HG03196 (cell line): ENCODE data around the gene MEX3A.
"Not testable (repeated sequence)": the region's sequence is repeated elsewhere in the genome, so short reads cannot be mapped to it uniquely, and the experiment has no call there.

Experiments
- ATAC-seq: cut with Tn5 transposase; IDR thresholded peaks from one replicate; pipeline ENCODE4 v1.9.1; 2021; ENCODE audit not compliant: unreplicated experiment

MEX3A gene

DNA sequence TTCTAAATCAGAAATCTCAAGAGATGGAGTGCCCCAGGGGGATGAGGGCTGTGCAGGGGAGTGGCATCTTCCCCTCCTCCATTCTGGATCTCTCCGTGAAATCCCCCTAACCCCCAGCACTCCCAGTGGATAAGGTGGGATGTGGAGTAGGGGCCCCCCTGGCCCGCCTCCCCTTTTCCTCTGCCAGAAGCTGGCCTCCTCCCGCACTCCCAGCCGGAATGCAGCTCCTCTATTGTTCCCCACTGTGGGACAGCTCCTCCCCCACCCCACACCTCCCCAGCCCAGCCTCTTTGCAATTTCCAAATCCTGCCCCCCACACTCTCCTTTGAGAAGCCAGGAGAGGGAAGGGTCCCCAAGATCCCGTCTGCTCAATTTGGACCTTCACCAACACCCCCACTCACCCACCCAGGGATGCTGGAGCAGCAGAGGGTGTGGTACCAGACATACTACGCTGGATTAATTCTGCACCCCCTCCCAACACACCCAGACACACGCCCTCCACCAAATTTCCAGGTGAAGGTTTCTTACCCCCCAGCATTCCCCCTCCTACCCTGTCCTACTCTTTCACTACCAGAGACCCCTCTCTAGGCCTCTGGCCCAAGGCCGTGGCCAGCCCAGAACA, 1.9 kb downstream of the MEX3A start:
- ATAC-seq, result no peak

DNA sequence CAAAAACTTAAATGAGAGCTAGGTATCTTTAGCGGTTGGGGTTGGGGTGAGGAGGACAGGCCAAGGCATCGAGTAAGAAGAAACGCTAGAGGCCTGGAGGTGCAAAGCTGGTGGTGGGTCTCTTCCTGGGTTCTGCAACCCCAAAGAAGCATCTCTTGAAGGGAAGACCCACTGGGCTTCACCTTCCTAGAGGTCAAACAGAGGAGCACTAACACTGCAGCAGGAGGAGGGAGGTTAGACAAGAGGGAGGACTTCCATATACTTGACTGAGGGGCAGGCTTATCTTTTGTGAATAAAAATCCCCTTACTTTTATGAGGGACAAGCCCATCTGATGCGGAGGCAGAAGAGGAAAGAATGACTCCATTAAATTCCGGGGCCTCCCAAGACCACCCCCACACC, 2.5 kb downstream of the MEX3A start:
- no peak for ATAC-seq

DNA sequence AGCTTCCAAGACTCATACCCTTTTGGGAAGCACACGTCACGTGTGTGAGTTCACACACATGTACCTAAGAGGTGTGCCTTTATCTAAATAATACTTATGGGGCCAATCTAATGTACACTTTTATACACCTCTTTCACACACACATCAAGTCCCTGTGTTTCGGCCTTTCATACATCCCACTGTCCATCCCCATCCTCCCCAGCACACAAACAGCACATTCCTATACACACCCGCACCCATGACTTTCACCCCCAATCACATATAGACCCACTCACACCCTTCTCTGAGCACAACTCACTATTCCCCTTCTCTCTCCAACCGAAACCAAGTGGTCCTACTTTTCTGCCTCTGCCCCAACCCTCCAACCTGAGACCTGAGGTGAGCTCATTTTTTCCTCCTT, 3.5 kb downstream of the MEX3A start:
- no peak for ATAC-seq

DNA sequence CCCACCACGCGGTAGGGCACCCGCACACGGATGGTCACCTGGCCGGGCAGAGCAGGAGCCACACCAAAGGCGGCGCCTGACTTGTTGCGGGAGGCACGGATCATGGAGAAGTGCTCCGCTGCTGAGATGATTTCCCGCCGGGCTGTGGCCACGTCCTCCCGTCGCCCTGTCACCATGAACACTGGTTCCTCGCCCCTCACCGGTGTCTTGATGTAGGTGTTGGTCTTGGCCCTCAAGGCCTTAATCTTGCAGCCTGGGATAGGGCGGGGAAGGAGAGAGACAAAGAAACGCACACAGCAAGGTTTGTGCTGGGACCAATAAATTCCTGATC, 4.9 kb downstream of the MEX3A start:
- no peak for ATAC-seq

DNA sequence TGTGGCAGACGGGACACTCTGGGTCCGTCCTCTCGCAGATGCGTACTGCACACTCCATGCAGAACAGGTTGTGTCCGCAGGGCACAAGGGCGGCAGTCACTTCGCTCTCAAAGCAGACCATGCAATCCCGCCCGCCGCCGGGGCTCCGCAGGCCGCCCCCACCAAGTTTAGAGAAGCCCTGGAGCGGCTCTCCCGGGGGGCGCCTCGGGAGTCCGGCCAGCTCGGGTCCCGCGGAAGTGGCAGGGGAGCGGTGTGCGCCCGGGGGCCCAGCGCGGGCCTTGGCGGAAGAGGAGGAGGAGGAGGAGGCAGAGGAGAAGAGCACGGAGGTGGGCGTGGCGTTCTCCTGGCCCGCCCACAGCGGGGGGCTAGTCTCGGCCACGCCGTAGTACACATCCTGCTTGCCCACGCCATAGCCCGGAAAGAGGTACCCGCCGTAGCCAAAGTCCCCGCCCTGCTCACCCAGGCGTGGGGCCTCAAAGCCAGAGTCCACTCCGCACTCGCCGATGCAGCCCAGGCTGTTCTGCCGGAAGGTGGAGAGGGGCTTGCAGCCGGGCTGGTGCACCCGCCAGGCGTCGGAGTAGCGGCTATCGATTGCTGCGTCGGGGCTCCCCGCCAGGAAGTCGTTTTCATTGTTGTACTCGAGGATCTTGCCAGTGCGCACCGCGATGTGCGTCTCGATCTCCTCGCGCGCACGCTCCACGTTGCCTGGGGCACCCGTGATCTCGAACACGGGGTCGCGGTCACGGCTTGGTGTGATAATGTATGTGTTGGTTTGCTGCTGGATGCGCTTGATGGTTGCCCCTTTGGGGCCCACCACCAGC, 5.4 kb downstream of the MEX3A start:
- no peak for ATAC-seq

DNA sequence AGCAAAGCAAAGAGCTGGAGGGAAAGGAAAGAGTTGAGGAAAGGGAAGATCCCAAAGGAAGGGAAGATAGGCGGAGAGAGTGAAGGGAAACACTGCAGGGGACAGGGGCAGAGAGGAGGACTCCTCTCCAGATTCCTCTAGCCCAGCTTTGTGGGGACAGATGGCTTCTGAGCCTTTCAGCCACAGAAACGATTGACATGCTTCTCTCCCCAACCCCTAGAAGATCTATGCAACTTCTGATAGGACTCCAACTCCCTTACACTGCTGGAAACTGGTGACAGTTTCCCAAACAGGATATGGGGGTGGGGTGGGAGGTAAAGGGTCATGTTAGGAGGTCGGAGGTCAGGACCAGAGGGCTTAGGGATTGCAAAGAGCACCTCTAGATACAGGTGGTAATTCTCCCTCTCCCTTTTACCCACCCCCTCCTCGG, 6.5 kb downstream of the MEX3A start:
- ATAC-seq, result no peak

DNA sequence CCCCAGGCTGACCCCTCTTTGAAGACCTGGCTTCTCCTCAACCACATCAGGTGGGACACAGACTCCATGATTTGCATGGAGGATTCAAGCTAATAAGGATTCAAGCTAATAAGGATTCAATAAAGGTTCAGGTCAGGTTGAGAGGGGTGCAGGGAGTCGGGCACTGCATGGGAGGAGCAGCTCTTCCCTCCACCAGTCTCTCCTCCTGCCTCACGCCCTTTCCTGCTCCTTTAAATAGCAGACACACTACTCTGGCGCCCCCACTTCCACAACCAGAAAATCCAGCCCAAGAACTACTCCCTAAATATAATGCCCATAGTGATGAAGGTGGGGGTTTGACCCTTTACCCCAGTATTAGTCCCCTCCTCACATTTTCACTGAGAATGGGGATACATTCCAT, 7.1 kb downstream of the MEX3A start:
- ATAC-seq, result no peak

DNA sequence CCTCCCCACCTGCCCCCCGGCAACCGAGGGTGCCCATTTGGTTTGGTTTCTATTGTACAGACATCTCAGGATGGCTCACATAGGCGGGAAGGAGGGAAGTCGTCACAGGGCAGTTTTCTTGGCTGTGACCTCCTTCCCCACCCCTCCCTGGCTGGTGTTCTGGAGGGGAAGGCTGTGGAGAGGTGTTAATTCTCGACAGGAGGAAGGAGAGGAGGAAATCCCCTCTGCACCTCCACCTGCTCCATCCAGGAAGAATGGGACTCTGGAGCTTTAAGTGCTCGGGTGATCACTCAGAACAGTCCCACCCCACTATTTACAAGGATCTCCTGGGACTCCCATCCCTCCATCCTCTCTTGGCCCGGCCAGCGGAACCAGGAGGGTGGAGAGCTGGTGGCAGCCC, 7.6 kb downstream of the MEX3A start:
- no peak for ATAC-seq

DNA sequence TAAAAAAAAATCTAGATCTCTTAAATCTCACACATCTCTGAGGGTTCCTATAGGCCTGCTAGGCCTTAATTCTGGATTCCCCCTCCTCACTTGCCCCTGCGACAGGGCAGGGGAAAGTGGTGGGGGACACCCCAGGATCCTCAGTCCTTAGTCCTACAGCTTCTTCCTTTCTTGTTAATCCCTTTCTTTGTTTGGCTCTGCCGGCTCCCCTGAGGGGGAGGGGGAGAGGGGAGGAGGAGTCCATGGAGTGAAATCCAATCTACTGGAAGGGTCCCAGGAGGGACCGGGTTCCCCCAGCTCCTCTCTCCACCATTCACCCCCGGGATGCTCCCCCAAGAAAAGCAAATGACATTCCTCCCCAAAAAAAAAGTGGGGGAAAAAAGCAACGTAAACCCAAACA, 8.5 kb downstream of the MEX3A start:
- no peak for ATAC-seq

DNA sequence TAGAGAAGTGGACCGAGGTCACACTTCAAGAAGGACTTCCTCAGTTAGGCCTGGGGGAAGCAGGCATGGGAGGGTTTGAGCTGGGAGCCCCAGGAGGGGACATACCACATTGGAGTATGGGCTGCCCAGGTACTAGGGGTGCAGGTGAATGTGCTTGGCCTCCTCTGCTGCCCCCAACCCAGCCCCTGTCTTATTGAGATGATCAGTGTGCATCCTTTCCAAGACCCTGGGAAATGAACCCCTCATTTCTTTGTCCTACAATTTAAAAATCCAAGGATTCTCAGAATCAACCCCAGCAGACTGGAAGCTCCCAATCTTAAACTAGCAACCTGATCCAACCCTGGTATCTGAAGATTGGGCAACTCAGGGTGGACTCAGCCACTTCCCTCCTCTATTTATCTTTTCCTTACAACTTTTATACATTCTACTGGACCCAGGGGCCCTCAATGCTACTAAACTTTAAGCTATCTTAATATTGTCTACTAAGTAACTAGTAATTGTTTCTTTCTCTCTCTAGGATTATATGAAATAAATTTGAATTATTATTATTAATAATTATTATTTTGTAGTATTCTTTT, 9.1 kb downstream of the MEX3A start:
- ATAC-seq, result no peak

DNA sequence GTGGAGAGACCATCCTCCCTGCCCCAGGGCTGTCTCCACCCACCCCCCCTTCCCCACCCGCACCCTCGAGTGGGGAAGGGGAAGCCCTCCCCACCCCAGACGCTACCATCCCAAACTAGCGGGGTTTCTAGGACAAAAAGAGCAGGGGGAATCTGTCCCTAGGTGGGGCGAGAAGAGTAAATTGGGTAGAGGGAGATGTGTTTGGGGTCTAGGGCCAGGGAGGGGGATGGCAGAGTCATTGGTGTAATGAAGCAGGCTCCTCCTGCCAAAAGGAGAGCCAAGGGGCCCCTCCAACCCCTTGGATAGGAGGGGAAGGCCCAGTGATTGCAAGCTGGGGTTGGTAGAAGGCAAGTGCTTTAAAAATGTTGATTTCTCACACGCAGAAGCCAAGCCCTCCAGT, 10.0 kb downstream of the MEX3A start:
- ATAC-seq, result no peak

DNA sequence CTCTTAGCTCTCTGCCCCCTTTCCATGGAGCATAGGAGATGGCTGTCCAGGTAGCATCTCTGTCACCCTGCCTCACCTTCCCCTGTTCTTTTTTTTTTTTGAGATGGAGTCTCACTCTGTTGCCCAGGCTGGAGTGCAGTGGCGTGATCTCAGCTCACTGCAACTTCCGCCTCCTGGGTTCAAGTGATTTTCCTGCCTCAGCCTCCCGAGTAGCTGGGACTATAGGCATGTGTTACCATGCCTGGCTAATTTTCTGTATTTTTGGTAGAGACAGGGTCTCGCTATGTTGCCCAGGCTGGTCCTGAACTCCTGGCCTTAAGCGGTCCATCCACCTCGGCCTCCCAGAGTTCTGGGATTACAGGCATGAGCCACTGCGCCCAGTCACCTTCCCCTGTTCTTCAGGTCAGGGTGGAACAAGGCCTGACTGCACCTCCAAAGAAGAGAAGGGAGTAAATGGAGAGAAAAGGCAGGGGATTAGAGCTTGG, 10.9 kb downstream of the MEX3A start:
- not testable (repeated sequence) for ATAC-seq

DNA sequence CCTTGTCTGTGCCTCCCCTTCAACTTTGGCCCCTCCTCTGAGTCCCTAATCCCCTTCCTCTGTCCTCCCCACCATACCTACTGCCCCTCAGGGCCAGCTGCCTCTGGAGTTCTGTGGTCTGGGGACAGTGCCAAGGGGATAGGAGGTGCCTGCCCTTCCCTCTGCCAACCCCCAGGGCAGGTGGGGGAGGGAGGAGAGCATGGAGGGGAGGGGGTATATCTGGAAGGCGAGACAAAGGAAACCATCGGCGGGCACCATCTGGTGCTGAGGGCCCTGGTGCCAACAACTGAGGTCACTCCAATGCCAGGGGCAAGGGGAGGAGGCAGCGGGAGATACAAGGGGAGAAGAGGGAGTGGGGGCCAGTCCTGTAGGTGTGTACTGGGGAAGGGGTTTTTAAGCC, 11.7 kb downstream of the MEX3A start:
- no peak for ATAC-seq

DNA sequence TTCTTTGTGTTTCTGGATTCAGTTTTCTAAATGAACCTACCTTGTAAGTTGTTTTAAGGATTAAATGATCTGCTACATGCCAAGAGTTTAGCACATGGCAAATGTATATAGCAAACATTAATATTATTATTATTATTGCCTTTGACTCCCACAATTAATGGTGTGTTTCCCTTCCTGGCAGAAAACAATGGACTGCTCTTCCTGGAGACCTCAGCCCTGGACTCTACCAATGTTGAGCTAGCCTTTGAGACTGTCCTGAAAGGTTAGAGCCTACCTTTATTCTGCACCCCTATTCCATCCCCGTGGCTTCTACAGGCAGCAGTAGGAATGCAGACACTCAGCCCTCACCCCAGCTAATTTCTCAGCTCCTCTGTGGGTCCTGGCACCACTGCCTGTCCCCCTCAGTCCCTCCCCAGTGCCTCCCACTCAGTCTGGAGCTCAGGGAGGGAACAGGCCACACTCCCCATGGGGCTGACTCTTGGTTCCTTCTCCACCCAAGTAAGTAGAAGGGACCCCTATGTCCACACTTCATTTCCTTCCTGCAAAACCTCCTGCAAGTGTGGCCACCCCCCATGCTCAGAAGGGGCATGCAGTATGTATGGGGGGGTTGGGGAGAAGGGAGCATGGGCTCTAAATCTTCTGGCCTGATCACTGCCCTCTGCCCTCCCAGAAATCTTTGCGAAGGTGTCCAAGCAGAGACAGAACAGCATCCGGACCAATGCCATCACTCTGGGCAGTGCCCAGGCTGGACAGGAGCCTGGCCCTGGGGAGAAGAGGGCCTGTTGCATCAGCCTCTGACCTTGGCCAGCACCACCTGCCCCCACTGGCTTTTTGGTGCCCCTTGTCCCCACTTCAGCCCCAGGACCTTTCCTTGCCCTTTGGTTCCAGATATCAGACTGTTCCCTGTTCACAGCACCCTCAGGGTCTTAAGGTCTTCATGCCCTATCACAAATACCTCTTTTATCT, 12.5 kb downstream of the MEX3A start:
- ATAC-seq, result no peak

DNA sequence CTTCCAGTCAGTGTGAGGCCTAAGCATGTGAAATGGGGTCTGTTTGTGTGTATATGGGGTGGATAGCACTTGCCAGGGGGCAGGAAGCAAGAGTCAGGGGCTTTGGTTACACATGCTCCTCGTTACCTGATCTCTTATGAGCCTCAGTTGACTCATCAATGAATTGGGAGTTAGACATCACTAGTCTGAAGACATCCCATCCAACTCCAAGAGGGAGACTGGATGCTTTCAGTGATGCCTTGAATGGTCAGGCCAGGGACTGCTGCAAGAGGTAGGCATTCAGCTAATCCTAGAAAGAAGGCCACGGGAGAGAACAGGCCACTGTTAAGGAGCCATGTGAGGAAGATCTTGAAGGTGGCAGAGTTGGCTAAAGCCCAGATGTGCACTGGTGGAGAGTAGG, 15.0 kb downstream of the MEX3A start:
- no peak for ATAC-seq

DNA sequence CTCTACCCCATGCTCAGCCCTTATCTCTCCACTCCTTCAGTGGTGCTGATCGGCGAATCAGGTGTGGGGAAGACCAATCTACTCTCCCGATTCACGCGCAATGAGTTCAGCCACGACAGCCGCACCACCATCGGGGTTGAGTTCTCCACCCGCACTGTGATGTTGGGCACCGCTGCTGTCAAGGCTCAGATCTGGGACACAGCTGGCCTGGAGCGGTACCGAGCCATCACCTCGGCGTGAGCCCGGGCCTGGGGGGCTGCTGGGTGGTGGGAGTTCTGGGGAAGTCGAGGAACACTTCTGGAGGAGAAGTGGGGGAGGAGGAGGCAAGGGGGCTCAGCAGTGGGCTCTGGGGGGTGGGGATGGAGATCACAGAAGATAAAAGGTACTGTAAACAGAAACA, 16.4 kb downstream of the MEX3A start:
- no peak for ATAC-seq

DNA sequence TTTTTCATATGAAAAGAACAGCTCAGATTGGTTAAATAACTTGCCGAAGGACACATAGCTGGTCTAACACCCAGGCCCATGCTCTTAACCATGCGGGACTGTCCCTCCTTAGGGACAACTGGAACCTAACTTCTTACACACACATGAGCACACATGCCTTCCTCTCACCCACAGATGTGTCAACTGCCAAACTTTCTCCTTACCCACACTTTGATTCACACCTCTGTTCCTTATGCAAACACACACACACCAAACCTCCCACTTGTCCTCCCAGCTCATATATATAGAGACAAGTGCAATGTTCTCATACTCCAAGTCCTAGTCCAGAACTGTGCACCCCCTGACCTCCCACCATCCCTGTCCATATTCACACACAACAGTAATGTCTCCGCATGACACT, 17.1 kb downstream of the MEX3A start:
- ATAC-seq, result no peak

DNA sequence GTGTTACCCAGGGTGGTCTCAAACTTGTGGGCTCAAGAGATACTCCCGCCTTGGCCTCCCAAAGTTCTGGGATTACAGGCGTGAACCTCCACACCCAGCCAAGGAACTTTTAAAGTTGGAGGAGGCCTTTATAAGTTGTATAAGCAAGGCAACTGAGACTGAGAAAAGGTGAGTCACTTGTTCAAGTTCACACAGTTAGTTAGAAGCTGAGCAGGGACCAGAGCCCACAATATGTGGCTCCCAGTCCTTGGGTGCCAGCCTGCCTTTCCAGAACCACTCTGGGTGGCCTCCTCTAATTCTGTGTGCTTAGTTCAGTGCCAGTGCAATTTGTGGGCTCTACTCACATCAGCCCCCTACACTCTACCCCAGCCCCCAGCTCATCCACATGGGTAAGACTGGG, 17.6 kb downstream of the MEX3A start:
- ATAC-seq, result no peak

DNA sequence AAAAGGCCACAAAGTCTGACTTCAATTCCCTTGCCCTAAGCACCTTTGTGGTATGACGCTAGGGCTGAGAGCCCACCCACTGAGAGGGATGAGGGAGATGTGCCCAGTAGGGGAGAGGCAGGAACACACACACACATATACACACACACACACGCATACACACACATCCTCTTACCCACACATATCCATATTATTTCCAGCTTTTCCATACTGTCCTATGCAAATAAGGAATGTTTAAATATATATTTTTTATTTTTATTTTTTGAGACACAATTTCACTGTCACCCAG, 18.3 kb downstream of the MEX3A start:
- ATAC-seq, result no peak

DNA sequence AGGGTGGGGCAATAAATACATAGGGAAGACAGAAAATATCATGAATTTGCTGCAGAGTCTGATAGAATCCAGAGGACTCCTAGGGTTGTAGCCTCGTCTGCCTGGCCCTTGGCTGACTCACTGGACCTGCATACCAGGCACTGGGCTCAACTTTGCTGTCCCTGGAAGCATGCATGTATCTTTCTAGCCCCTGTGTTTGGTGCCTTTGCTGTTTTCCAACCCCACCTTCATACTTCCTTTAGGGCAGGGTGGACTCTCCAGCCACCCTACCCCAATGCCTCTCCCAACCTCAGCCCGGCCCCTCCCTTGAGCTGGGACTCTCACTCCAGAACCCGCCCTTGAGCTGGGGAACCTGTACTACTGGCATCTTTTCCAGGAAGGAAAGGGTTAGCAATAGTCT, 20.1 kb downstream of the MEX3A start:
- ATAC-seq, result no peak

DNA sequence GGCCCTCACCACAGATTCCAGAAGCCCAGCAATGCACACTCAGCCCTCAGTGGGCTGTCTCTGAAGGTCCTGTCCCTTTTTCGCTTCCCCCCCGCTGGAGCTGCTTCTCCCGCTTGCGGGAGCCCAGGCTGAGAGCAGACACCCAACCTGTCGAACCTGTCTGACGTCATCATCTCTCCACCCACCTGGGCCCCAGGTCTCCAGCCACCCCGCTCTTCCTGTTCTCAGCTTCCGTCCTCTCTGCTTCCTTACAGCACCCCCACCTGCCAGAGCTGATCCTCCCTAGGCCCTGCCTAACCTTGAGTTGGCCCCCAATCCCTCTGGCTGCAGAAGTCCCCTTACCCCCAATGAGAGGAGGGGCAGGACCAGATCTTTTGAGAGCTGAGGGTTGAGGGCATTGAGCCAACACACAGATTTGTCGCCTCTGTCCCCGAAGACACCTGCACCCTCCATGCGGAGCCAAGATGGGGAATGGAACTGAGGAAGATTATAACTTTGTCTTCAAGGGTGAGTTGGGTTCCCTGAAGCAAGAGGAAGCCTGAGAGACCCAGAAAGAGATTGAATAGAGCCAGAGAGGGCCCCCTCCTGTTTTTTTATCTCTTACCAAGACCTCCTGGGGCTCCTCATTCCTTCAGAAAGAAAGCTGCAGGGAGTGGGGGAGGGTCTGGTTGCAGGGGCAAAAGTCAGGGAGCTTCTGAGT, 21.2 kb downstream of the MEX3A start, which contains the start of gene RAB25:
Gene RAB25, plus strand, starts transcription at position 224 of the 700 bp plus-strand sequence. Its CDS starts 241 bp downstream, at position 465.
- ATAC-seq, result no peak
